ENCODE data around the gene SLC9A3. TPM values are rescaled to one million over a fixed set of nuclear protein-coding genes. Genes with fewer than 3 reads are reported as not detected.
A peak's percentile ranks its signal among the peaks of the same experiment; 100 is the strongest.

SLC9A3 gene
- total RNA-seq, 1 experiment from 2014 or later, result 2.0 TPM

DNA sequence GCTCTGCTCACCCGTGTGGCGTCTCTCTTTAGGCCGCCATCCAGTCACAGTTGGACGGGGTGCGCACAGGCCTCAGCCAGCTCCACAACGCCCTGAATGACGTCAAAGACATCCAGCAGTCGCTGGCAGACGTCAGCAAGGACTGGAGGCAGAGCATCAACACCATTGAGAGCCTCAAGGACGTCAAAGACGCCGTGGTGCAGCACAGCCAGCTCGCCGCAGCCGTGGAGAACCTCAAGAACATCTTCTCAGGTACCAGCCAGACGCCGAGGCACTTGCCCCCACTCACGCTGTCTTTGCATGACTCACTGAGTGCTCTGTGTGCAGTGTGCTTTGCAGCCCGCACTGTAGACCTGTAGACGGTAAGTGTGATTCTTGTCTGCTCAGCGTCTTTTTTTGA is 76.7 kb downstream of the SLC9A3 start:
- H3K9ac ChIP-seq (ENCODE audit: low read length), result no peak overlapping the region
- no peaks in the 10 kb centered on the region for H3K27me3 ChIP-seq (ENCODE audit: low read length)
- H3K36me3 ChIP-seq (ENCODE audit: insufficient read depth, low read length), result peaks cover 53% of the 10 kb centered on the region
- H2AFZ ChIP-seq (ENCODE audit: low read length), result no peak overlapping the region
- no peak for DNase-seq
- no peak overlapping the region for H3K27ac ChIP-seq (ENCODE audit: low read length)
- peaks cover 44% of the 10 kb centered on the region for H3K79me2 ChIP-seq (ENCODE audit: low read length)
- no peak overlapping the region for H3K4me3 ChIP-seq (ENCODE audit: low read length)
- peaks cover 19% of the 10 kb centered on the region for H3K9me3 ChIP-seq (ENCODE audit: low read length)
- H3K9me2 ChIP-seq (replicated peaks; ENCODE audit: insufficient read depth, low read length), result no peaks in the 10 kb centered on the region
- H3K4me1 ChIP-seq (ENCODE audit: low read length), result peaks cover 17% of the 10 kb centered on the region
- H3K4me2 ChIP-seq (ENCODE audit: low read depth, low read length, poor library complexity, severe bottlenecking), result no peak overlapping the region
- H4K20me1 ChIP-seq (ENCODE audit: insufficient read depth, low read depth, low read length), result peaks cover 9% of the 10 kb centered on the region; the same call in 1 of the 2 replicates

DNA sequence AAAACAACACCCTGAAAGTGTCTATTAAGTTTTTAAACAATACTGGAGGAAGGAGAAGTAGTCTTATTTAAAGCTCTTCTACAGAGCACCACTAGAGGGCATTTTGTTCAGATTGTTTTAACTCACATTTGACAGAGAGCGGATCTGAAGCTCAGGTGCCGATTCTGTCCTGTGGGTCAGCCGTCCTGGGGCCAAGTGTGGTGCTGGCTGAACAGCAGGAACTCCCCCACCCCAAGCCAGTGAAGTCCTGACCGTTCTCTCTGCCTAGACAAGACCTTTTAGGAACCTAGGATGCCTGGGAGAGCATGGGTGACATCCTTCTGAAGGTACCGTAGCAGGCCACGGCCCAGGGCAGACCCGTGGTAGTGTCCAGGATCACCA is 77.4 kb downstream of the SLC9A3 start:
- peaks cover 47% of the 10 kb centered on the region for H3K36me3 ChIP-seq (ENCODE audit: insufficient read depth, low read length)

DNA sequence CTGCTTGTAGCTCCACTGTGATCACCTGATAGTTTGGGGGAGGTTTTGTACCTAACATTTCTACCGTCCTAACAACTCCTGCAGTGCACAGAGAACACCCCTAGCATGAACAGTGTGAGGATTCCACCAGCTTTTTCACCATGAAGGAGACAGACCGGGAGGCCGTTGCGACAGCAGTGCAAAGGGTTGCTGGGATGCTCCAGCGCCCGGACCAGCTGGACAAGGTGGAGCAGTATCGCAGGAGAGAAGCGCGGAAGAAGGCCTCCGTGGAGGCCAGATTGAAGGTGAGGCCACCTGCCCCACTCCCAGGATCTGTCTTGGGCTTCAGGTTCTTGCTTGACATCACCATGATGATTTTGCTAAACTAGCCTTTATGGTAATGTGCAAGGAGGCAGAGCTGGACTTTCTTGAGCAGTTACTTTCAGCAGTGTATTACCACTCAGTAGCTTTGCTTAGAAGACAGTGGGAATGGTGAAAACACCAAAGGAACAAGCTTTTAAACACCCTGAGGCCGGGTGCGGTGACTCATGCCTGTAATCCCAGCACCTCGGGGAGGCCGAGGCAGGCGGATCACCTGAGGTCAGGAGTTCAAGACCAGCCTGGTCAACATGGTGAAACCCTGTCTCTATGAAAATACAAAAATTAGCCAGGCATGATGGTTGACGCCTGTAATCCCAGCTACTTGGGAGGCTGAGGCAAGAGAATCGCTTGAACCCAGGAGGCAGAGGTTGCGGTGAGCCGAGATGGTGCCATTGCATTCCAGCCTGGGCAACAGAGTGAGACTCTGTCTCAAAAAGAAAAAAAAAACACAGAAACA is 78.0 kb downstream of the SLC9A3 start:
- H4K20me1 ChIP-seq (ENCODE audit: insufficient read depth, low read depth, low read length), result peaks cover 9% of the 10 kb centered on the region; the same call in 1 of the 2 replicates
- H3K36me3 ChIP-seq (ENCODE audit: insufficient read depth, low read length), result peaks cover 41% of the 10 kb centered on the region
- H3K4me3 ChIP-seq (ENCODE audit: low read length), result no peak overlapping the region
- H3K27ac ChIP-seq (ENCODE audit: low read length), result no peak overlapping the region
- H3K9ac ChIP-seq (ENCODE audit: low read length), result no peak overlapping the region
- no peaks in the 10 kb centered on the region for H3K9me2 ChIP-seq (replicated peaks; ENCODE audit: insufficient read depth, low read length)
- H3K79me2 ChIP-seq (ENCODE audit: low read length), result peaks cover 43% of the 10 kb centered on the region
- H2AFZ ChIP-seq (ENCODE audit: low read length), result no peak overlapping the region
- no peaks in the 10 kb centered on the region for H3K27me3 ChIP-seq (ENCODE audit: low read length)
- peaks cover 8% of the 10 kb centered on the region for H3K9me3 ChIP-seq (ENCODE audit: low read length)
- peaks cover 25% of the 10 kb centered on the region for H3K4me1 ChIP-seq (ENCODE audit: low read length)
- no peak for DNase-seq
- no peak overlapping the region for H3K4me2 ChIP-seq (ENCODE audit: low read depth, low read length, poor library complexity, severe bottlenecking)

More for the DNA sequence above, 77.4 kb downstream of the SLC9A3 start:
- Histone ChIP-seq H4K20me1 (ENCODE audit: insufficient read depth, low read depth, low read length) (peaks cover 9% of the 10 kb centered on the region; the same call in 1 of the 2 replicates), H3K9me2 (replicated peaks; ENCODE audit: insufficient read depth, low read length) (no peaks in the 10 kb centered on the region), H3K79me2 (ENCODE audit: low read length) (peaks cover 47% of the 10 kb centered on the region), H3K4me2 (ENCODE audit: low read depth, low read length, poor library complexity, severe bottlenecking) (no peak overlapping the region), H3K9me3 (ENCODE audit: low read length) (peaks cover 13% of the 10 kb centered on the region), H3K27ac (ENCODE audit: low read length) (no peak overlapping the region), H3K27me3 (ENCODE audit: low read length) (no peaks in the 10 kb centered on the region), H2AFZ (ENCODE audit: low read length) (no peak overlapping the region), H3K4me1 (ENCODE audit: low read length) (peaks cover 23% of the 10 kb centered on the region), H3K4me3 (ENCODE audit: low read length) (no peak overlapping the region), H3K9ac (ENCODE audit: low read length) (no peak overlapping the region)
- DNase-seq, result peak; percentile 82

DNA sequence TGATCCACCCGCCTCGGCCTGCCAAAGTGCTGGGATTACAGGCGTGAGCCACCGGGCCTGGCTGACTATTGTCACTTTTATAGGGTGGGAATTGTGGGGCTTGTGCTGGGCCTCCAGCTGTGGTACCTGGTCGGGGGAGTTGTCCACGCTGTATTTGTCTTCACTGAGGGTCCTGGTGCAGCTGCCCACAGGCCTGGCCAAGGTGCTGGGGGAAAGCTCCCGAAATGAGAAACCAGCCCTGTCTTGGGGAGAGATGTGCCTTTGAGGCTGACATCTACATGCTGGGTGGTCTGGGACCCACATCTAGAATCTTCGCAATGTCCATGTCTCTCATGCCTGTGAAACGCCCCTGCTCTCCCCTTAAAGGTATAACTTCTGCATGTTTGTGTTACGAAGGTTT is 78.7 kb downstream of the SLC9A3 start:
- Histone ChIP-seq H3K4me1 (ENCODE audit: low read length) (peaks cover 31% of the 10 kb centered on the region), H3K9me2 (replicated peaks; ENCODE audit: insufficient read depth, low read length) (no peaks in the 10 kb centered on the region), H3K79me2 (ENCODE audit: low read length) (peaks cover 38% of the 10 kb centered on the region), H3K36me3 (ENCODE audit: insufficient read depth, low read length) (peaks cover 35% of the 10 kb centered on the region), H3K9ac (ENCODE audit: low read length) (no peak overlapping the region), H4K20me1 (ENCODE audit: insufficient read depth, low read depth, low read length) (peaks cover 9% of the 10 kb centered on the region; the same call in 1 of the 2 replicates), H2AFZ (ENCODE audit: low read length) (no peak overlapping the region), H3K9me3 (ENCODE audit: low read length) (peaks cover 3% of the 10 kb centered on the region; the same call in 1 of the 2 replicates), H3K4me3 (ENCODE audit: low read length) (no peak overlapping the region), H3K27me3 (ENCODE audit: low read length) (no peaks in the 10 kb centered on the region), H3K27ac (ENCODE audit: low read length) (no peak overlapping the region), H3K4me2 (ENCODE audit: low read depth, low read length, poor library complexity, severe bottlenecking) (no peak overlapping the region)
- DNase-seq, result no peak

DNA sequence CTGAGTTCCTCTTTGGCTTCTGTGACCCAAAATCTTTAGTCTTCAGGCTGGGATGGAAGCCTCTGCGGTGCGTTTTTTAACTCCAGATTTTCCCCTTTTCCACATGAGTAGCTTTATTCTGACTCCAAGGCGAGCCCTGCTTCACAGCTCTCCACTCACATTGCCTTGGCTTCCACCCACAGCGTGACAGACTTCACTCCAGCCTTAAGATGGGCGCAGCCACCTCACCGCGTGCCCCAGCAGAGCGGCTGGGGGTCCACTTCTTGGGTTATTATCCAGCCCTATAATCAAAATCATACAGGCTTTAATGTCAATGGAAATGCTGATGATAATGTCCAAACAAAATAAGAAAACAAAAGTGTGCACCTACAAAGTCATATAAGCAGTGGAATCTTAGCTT is 80.0 kb downstream of the SLC9A3 start:
- Histone ChIP-seq H3K4me1 (ENCODE audit: low read length) (peaks cover 39% of the 10 kb centered on the region), H3K27me3 (ENCODE audit: low read length) (no peaks in the 10 kb centered on the region), H3K9me2 (replicated peaks; ENCODE audit: insufficient read depth, low read length) (no peaks in the 10 kb centered on the region), H3K4me2 (ENCODE audit: low read depth, low read length, poor library complexity, severe bottlenecking) (peak overlapping the region; percentile 91), H3K27ac (ENCODE audit: low read length) (no peak overlapping the region), H3K4me3 (ENCODE audit: low read length) (peak overlapping the region; percentile 99; the same call in 1 of the 2 replicates), H2AFZ (ENCODE audit: low read length) (no peak overlapping the region), H3K36me3 (ENCODE audit: insufficient read depth, low read length) (peaks cover 23% of the 10 kb centered on the region), H3K79me2 (ENCODE audit: low read length) (peaks cover 35% of the 10 kb centered on the region), H3K9ac (ENCODE audit: low read length) (peak overlapping the region; percentile 93), H4K20me1 (ENCODE audit: insufficient read depth, low read depth, low read length) (peaks cover 9% of the 10 kb centered on the region; the same call in 1 of the 2 replicates), H3K9me3 (ENCODE audit: low read length) (no peaks in the 10 kb centered on the region)
- no peak for DNase-seq

DNA sequence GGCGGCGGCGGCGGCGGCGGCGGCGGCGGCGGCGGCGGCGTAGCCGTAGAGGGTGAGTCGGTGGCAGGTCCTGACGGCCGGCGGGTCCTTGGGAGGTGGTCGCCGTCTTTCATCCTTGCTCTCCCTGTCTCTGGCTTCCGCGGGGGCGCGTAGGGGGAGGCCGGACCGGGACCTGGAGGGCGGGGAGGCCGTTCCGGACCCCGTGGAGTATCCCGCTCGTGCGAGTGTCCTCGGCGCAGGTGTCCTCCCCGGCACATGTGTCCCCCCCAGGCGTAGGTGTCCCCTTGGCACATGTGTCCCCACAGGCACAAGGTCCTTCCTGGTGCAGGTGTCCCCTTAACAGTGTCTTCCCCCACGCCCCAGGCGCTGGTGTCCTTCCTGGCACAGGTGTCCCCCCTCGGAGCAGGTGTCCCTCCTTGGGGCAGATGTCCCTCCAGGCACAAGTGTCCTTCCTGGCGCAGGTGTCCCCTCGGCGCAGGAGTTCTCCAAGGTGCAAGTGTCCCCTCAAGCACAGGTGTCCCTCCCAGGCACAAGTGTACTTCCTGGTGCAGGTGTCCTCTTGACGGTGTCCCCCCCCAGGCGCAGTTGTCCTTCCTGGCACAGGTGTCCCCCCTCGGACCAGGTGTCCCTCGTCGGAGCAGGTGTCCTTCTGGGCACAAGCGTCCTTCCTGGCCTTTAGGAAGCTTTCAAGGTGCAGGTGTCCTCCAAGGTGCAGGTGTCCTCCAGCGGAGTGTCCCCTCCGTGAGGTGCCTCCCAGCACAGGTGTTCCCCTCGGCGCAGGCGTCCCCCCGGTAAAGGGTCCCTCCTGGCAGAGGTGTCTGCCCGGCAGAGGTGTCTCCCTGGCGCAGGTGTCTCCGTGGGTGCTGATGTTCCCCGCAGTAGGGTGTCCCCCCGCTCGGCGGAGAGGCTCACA is 80.8 kb downstream of the SLC9A3 start:
- peak overlapping the region; percentile 91 for H3K4me2 ChIP-seq (ENCODE audit: low read depth, low read length, poor library complexity, severe bottlenecking)
- peaks cover 15% of the 10 kb centered on the region for H3K36me3 ChIP-seq (ENCODE audit: insufficient read depth, low read length)
- H3K4me1 ChIP-seq (ENCODE audit: low read length), result peaks cover 39% of the 10 kb centered on the region
- 0 out of 2 replicates have a peak overlapping the region, but pooled peaks have one; percentile 28 for H3K27ac ChIP-seq (ENCODE audit: low read length)
- no peak overlapping the region for H2AFZ ChIP-seq (ENCODE audit: low read length)
- DNase-seq, result peak; percentile 63
- H4K20me1 ChIP-seq (ENCODE audit: insufficient read depth, low read depth, low read length), result peaks cover 9% of the 10 kb centered on the region; the same call in 1 of the 2 replicates
- no peaks in the 10 kb centered on the region for H3K9me3 ChIP-seq (ENCODE audit: low read length)
- no peaks in the 10 kb centered on the region for H3K27me3 ChIP-seq (ENCODE audit: low read length)
- H3K9me2 ChIP-seq (replicated peaks; ENCODE audit: insufficient read depth, low read length), result no peaks in the 10 kb centered on the region
- H3K79me2 ChIP-seq (ENCODE audit: low read length), result peaks cover 34% of the 10 kb centered on the region
- H3K9ac ChIP-seq (ENCODE audit: low read length), result peak overlapping the region; percentile 93
- peak overlapping the region; percentile 99 for H3K4me3 ChIP-seq (ENCODE audit: low read length)

DNA sequence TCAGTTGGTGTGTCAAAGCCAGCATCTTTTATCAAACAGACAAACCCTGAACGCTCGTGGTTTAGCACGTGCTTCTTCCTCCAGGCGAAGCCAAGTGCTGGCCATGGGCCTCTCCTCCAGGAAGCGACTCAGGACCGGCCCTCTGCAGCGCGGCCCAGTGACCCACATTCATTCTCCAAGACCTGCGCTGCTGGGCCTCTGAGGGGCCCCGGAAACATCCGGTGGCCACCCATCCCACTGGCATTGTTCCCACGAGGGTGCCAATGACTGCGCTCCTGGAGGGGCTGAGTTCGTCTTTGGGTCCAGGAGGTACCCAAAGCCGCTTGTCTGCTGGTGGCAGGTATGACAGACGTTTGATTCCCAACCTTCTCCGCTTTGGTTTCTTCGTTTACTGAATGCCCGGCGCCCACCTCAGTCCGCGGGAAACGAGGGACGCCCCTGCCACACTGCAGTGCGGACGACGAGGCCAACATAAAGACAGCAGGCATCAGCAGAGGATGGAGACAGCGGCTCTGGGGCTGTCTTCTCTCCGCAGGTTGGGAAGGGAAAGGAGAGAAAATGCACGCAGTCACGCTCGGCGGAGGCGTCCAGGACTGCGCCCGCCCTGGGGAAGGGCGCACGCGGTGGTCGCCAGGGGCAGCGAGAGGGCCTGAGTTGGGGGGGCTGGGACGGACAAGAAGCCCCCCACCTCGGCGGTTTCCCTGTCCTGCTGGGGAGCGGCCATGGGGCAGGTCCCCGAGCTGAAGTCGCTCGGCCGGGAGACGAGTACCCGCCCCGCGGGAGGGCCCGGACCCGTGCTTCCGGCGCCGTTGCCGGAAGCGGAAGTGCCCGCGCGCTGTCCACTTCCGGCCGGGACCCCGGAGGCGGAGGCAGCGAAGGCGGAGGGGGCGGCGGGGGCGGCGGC is 81.7 kb downstream of the SLC9A3 start, which contains the start of gene EXOC3:
Gene EXOC3, plus strand, starts transcription at position 842 of the 904 bp plus-strand sequence. CDS start 3,030 bp downstream, outside the sequence.
- Histone ChIP-seq H3K9me3 (ENCODE audit: low read length) (no peaks in the 10 kb centered on the region), H3K9me2 (replicated peaks; ENCODE audit: insufficient read depth, low read length) (no peaks in the 10 kb centered on the region), H3K27ac (ENCODE audit: low read length) (0 out of 2 replicates have a peak within 1 kb of the TSS, but pooled peaks have one; percentile 28), H2AFZ (ENCODE audit: low read length) (no peak within 1 kb of the TSS), H3K4me2 (ENCODE audit: low read depth, low read length, poor library complexity, severe bottlenecking) (peak within 1 kb of the TSS; percentile 97), H4K20me1 (ENCODE audit: insufficient read depth, low read depth, low read length) (peaks cover 9% of the 10 kb centered on the region; the same call in 1 of the 2 replicates), H3K9ac (ENCODE audit: low read length) (peak within 1 kb of the TSS; percentile 94), H3K79me2 (ENCODE audit: low read length) (peaks cover 32% of the 10 kb centered on the region), H3K4me3 (ENCODE audit: low read length) (peak within 1 kb of the TSS; percentile 99), H3K36me3 (ENCODE audit: insufficient read depth, low read length) (peaks cover 7% of the 10 kb centered on the region), H3K27me3 (ENCODE audit: low read length) (no peaks in the 10 kb centered on the region), H3K4me1 (ENCODE audit: low read length) (peaks cover 39% of the 10 kb centered on the region)
- peak; percentile 94 for DNase-seq

All from Karpas-422 (cell line).